Fibroblast of villous mesenchyme (primary cell): ENCODE measurements around the gene MYO3B. TPM values are rescaled to one million over a fixed set of nuclear protein-coding genes. Genes with fewer than 3 reads are reported as not detected.

Experiments
- DNase-seq: peaks from one replicate; pipeline ENCODE4 v3.0.0-alpha.2; 2010; ENCODE audit warnings: low read depth
- H3K4me3 ChIP-seq: 2 replicates; pipeline ENCODE4 v1.5.1; 2011; ENCODE audit warnings: low read depth, mild to moderate bottlenecking, low read length
- CTCF ChIP-seq: IDR thresholded peaks from 2 replicates; pipeline ENCODE4 v1.5.1; 2012; ENCODE audit warnings: low read depth, mild to moderate bottlenecking, low read length; ENCODE audit not compliant: insufficient read depth
- total RNA-seq: library from RNA; depleted of rRNA; stranded (reverse); fragments of >200 nt; gene quantifications from 2 replicates; pipeline ENCODE4 v1.2.3, GENCODE V29; 2012

MYO3B gene
- total RNA-seq, 1 donor = under 0.01 TPM

- no peak for DNase-seq
- no peak overlapping the region for H3K4me3 ChIP-seq
- TF ChIP-seq CTCF = no peak
These were observed 393.7 kb downstream of the MYO3B start for GRCh38 chr2:170571612-170572011.

- H3K4me3 ChIP-seq = no peak overlapping the region
- no peak for DNase-seq
- no peak for TF ChIP-seq CTCF
These were observed 395.7 kb downstream of the MYO3B start for GRCh38 chr2:170573671-170574070.

- no peak for TF ChIP-seq CTCF
- DNase-seq = no peak
- H3K4me3 ChIP-seq = no peak overlapping the region
These were observed 398.3 kb downstream of the MYO3B start for GRCh38 chr2:170576296-170576695.

- no peak for DNase-seq
- H3K4me3 ChIP-seq = no peak overlapping the region
- no peak for TF ChIP-seq CTCF
These were observed 399.4 kb downstream of the MYO3B start for GRCh38 chr2:170577356-170577755.

- H3K4me3 ChIP-seq = no peak overlapping the region
- DNase-seq = no peak
- no peak for TF ChIP-seq CTCF
These were observed 400.7 kb downstream of the MYO3B start for GRCh38 chr2:170578606-170579005.

- DNase-seq = no peak
- H3K4me3 ChIP-seq = no peak overlapping the region
- no peak for TF ChIP-seq CTCF
These were observed 401.6 kb downstream of the MYO3B start for GRCh38 chr2:170579511-170579910.

GRCh38 chr2:170582313-170582712, 404.4 kb downstream of the MYO3B start:
- no peak for TF ChIP-seq CTCF

More at GRCh38 chr2:170582313-170582712, 404.4 kb downstream of the MYO3B start:
- H3K4me3 ChIP-seq = no peak overlapping the region
- no peak for DNase-seq
